Mononuclear cell (primary cell): Measurements from ENCODE around the gene KCND1. TPM values are rescaled to one million over a fixed set of nuclear protein-coding genes. Genes with fewer than 3 reads are reported as not detected.
"Not testable (repeated sequence)": the region's sequence is repeated elsewhere in the genome, so short reads cannot be mapped to it uniquely, and the experiment has no call there.

Source experiments
- H3K27me3 ChIP-seq: 2 replicates; pipeline ENCODE4 v1.6.0; 2011; ENCODE audit warnings: low read length, control low read depth; ENCODE audit not compliant: insufficient read depth
- H3K4me1 ChIP-seq: 2 replicates; pipeline ENCODE4 v1.5.1; 2011; ENCODE audit warnings: mild to moderate bottlenecking, low read length, control low read depth; ENCODE audit not compliant: insufficient read depth
- H3K4me3 ChIP-seq: 2 replicates; pipeline ENCODE4 v1.5.1; 2011; ENCODE audit warnings: mild to moderate bottlenecking, low read length, moderate library complexity
- H3K9me3 ChIP-seq: 2 replicates; pipeline ENCODE4 v1.5.1; 2011; ENCODE audit warnings: low read depth, mild to moderate bottlenecking, control low read depth, low read length
- total RNA-seq: library from RNA; depleted of rRNA; stranded (reverse); fragments of >200 nt; gene quantifications from one replicate; pipeline ENCODE4 v1.2.3, GENCODE V29; 2012

Gene KCND1
- total RNA-seq, 1 donor = 1.2 TPM

GRCh38 chrX:48983896-48984295, 12.3 kb upstream of the KCND1 start:
- no peaks in the 10 kb centered on the region for H3K27me3 ChIP-seq
- H3K4me1 ChIP-seq = no peaks in the 10 kb centered on the region
- H3K9me3 ChIP-seq = no peaks in the 10 kb centered on the region
- no peak overlapping the region for H3K4me3 ChIP-seq

- no peaks in the 10 kb centered on the region for H3K27me3 ChIP-seq
- H3K4me1 ChIP-seq = no peaks in the 10 kb centered on the region
- no peak overlapping the region for H3K4me3 ChIP-seq
- H3K9me3 ChIP-seq = no peaks in the 10 kb centered on the region
These were observed 11.4 kb upstream of the KCND1 start for GRCh38 chrX:48983081-48983480.

- Histone ChIP-seq H3K9me3 (no peaks in the 10 kb centered on the region), H3K4me1 (no peaks in the 10 kb centered on the region), H3K4me3 (no peak overlapping the region), H3K27me3 (no peaks in the 10 kb centered on the region)
These were observed 9.5 kb upstream of the KCND1 start for GRCh38 chrX:48981178-48981577.

GRCh38 chrX:48980341-48980740, 8.7 kb upstream of the KCND1 start:
- not testable (repeated sequence) for H3K4me3 ChIP-seq, H3K9me3 ChIP-seq, H3K4me1 ChIP-seq, H3K27me3 ChIP-seq

GRCh38 chrX:48978226-48978625, 6.6 kb upstream of the KCND1 start:
- Histone ChIP-seq H3K27me3 (no peaks in the 10 kb centered on the region), H3K4me3 (no peak overlapping the region), H3K9me3 (no peaks in the 10 kb centered on the region), H3K4me1 (no peaks in the 10 kb centered on the region)

GRCh38 chrX:48976086-48976485, 4.4 kb upstream of the KCND1 start:
- H3K9me3 ChIP-seq = no peaks in the 10 kb centered on the region
- no peak overlapping the region for H3K4me3 ChIP-seq
- H3K27me3 ChIP-seq = no peaks in the 10 kb centered on the region
- H3K4me1 ChIP-seq = peaks cover 12% of the 10 kb centered on the region

- Histone ChIP-seq H3K4me3 (no peak overlapping the region), H3K4me1 (peaks cover 12% of the 10 kb centered on the region), H3K27me3 (no peaks in the 10 kb centered on the region), H3K9me3 (no peaks in the 10 kb centered on the region)
These were observed 3.9 kb upstream of the KCND1 start for GRCh38 chrX:48975541-48975940.

GRCh38 chrX:48975041-48975440, 3.4 kb upstream of the KCND1 start:
- Histone ChIP-seq H3K9me3 (no peaks in the 10 kb centered on the region), H3K4me3 (no peak overlapping the region), H3K4me1 (peaks cover 12% of the 10 kb centered on the region), H3K27me3 (no peaks in the 10 kb centered on the region)

- no peaks in the 10 kb centered on the region for H3K27me3 ChIP-seq
- no peak overlapping the region for H3K4me3 ChIP-seq
These were observed 2.9 kb upstream of the KCND1 start for GRCh38 chrX:48974574-48974973.

GRCh38 chrX:48974033-48974432, 2.4 kb upstream of the KCND1 start:
- H3K4me1 ChIP-seq = peaks cover 12% of the 10 kb centered on the region
- no peaks in the 10 kb centered on the region for H3K27me3 ChIP-seq
- H3K9me3 ChIP-seq = no peaks in the 10 kb centered on the region
- H3K4me3 ChIP-seq = no peak overlapping the region

More at GRCh38 chrX:48974574-48974973, 2.9 kb upstream of the KCND1 start:
- H3K4me1 ChIP-seq = peaks cover 12% of the 10 kb centered on the region
- no peaks in the 10 kb centered on the region for H3K9me3 ChIP-seq

- Histone ChIP-seq H3K27me3 (no peaks in the 10 kb centered on the region), H3K4me1 (peaks cover 12% of the 10 kb centered on the region), H3K4me3 (no peak overlapping the region), H3K9me3 (no peaks in the 10 kb centered on the region)
These were observed 848 bp upstream of the KCND1 start for GRCh38 chrX:48972220-48973164.

- Histone ChIP-seq H3K4me3 (no peak overlapping the region), H3K27me3 (no peaks in the 10 kb centered on the region), H3K4me1 (peaks cover 12% of the 10 kb centered on the region), H3K9me3 (no peaks in the 10 kb centered on the region)
These were observed 2.2 kb downstream of the KCND1 start for GRCh38 chrX:48969471-48969870.

GRCh38 chrX:48968377-48968776, 3.3 kb downstream of the KCND1 start:
- no peaks in the 10 kb centered on the region for H3K27me3 ChIP-seq
- H3K9me3 ChIP-seq = no peaks in the 10 kb centered on the region
- peaks cover 12% of the 10 kb centered on the region for H3K4me1 ChIP-seq
- no peak overlapping the region for H3K4me3 ChIP-seq

- no peaks in the 10 kb centered on the region for H3K27me3 ChIP-seq
- no peaks in the 10 kb centered on the region for H3K9me3 ChIP-seq
- H3K4me3 ChIP-seq = no peak overlapping the region
- peaks cover 8% of the 10 kb centered on the region for H3K4me1 ChIP-seq
These were observed 4.7 kb downstream of the KCND1 start for GRCh38 chrX:48966796-48967579.

GRCh38 chrX:48965959-48966358, 5.7 kb downstream of the KCND1 start:
- H3K27me3 ChIP-seq = no peaks in the 10 kb centered on the region
- H3K9me3 ChIP-seq = no peaks in the 10 kb centered on the region
- H3K4me1 ChIP-seq = no peaks in the 10 kb centered on the region
- H3K4me3 ChIP-seq = no peak overlapping the region
